GM23338 (cell line): ENCODE measurements around the gene ZMAT5. TPM values are rescaled to one million over a fixed set of nuclear protein-coding genes. Genes with fewer than 3 reads are reported as not detected.

Source experiments
- ATAC-seq: fragments of 200-7000 bp; cut with Tn5 transposase; 3 replicates; pipeline ENCODE4 v1.9.1; 2020
- DNase-seq: peaks from one replicate; pipeline ENCODE4 v3.0.0-alpha.2; 2015; ENCODE audit warnings: low spot score
- H2AFZ ChIP-seq: fragments of 200-600 bp; sonication (generic); 2 replicates; pipeline ENCODE4 v1.8.0; 2016; ENCODE audit warnings: antibody characterized with exemption, mild to moderate bottlenecking, moderate library complexity
- H3F3A ChIP-seq: fragments of 200-600 bp; sonication (generic); replicated peaks from 2 replicates; pipeline ENCODE4 v1.8.0; 2017; ENCODE audit warnings: antibody characterized with exemption, mixed run types, low read depth
- H3K27ac ChIP-seq: fragments of 200-600 bp; sonication (generic); 2 replicates; pipeline ENCODE4 v1.6.1; 2016; ENCODE audit warnings: low read depth
- H3K27me3 ChIP-seq: fragments of 200-600 bp; sonication (generic); 2 replicates; pipeline ENCODE4 v1.8.0; 2016; ENCODE audit warnings: mild to moderate bottlenecking, mixed run types, moderate library complexity; ENCODE audit not compliant: insufficient read depth
- H3K36me3 ChIP-seq: fragments of 200-600 bp; sonication (generic); 2 replicates; pipeline ENCODE4 v1.8.0; 2016; ENCODE audit warnings: mild to moderate bottlenecking; ENCODE audit not compliant: insufficient read depth
- H3K4me1 ChIP-seq: fragments of 200-600 bp; sonication (generic); 2 replicates; pipeline ENCODE4 v1.8.0; 2016; ENCODE audit warnings: mild to moderate bottlenecking, moderate library complexity; ENCODE audit not compliant: insufficient read depth
- H3K4me2 ChIP-seq: fragments of 200-600 bp; sonication (generic); 2 replicates; pipeline ENCODE4 v1.7.1; 2017; ENCODE audit warnings: mixed run types
- H3K4me3 ChIP-seq: fragments of 200-600 bp; sonication (generic); 2 replicates; pipeline ENCODE4 v1.6.1; 2016; ENCODE audit warnings: mixed run types
- H3K79me2 ChIP-seq: fragments of 200-600 bp; sonication (generic); replicated peaks from 2 replicates; pipeline ENCODE4 v1.8.0; 2017; ENCODE audit warnings: mild to moderate bottlenecking; ENCODE audit not compliant: insufficient read depth
- H3K9me2 ChIP-seq: fragments of 200-600 bp; sonication (generic); 2 replicates; pipeline ENCODE4 v1.8.0; 2017; ENCODE audit not compliant: insufficient read depth
- H4K20me1 ChIP-seq: fragments of 200-600 bp; sonication (generic); replicated peaks from 2 replicates; pipeline ENCODE4 v1.8.0; 2017; ENCODE audit warnings: mild to moderate bottlenecking; ENCODE audit not compliant: insufficient read depth
- H3K27ac Mint-ChIP-seq: 2 replicates; pipeline ENCODE4 v1.8.0; 2020; ENCODE audit warnings: inconsistent platforms, mild to moderate bottlenecking, moderate library complexity, mixed read lengths
- H3K27me3 Mint-ChIP-seq: 3 replicates; pipeline ENCODE4 v1.8.0; 2022; ENCODE audit warnings: low read depth, mild to moderate bottlenecking, moderate library complexity, mixed read lengths, inconsistent platforms; ENCODE audit not compliant: insufficient read depth, poor library complexity
- H3K36me3 Mint-ChIP-seq: 3 replicates; pipeline ENCODE4 v1.8.0; 2021; ENCODE audit warnings: low read depth, mild to moderate bottlenecking, inconsistent platforms, moderate library complexity, mixed read lengths
- H3K4me1 Mint-ChIP-seq: 3 replicates; pipeline ENCODE4 v1.8.0; 2020; ENCODE audit warnings: mild to moderate bottlenecking, inconsistent platforms, mixed read lengths
- H3K4me3 Mint-ChIP-seq: 3 replicates; pipeline ENCODE4 v1.8.0; 2021; ENCODE audit warnings: moderate library complexity, mild to moderate bottlenecking, inconsistent platforms, mixed read lengths
- H3K9me3 Mint-ChIP-seq: 3 replicates; pipeline ENCODE4 v1.8.0; 2020; ENCODE audit warnings: moderate library complexity, mild to moderate bottlenecking, inconsistent platforms, mixed read lengths
- CREB1 ChIP-seq: fragments of 250-450 bp; sonication (Bioruptor Pico); IDR thresholded peaks from 2 replicates; pipeline ENCODE4 v1.5.0; 2020; ENCODE audit warnings: low read depth, mild to moderate bottlenecking, moderate library complexity
- POLR2AphosphoS5 ChIP-seq: IDR thresholded peaks from 2 replicates; pipeline ENCODE4 v1.6.1; 2016; ENCODE audit warnings: antibody characterized with exemption, low read depth
- ZNF114 ChIP-seq: fragments of 250-450 bp; sonication (Bioruptor Pico); IDR thresholded peaks from 2 replicates; pipeline ENCODE4 v1.5.0; 2020; ENCODE audit warnings: mild to moderate bottlenecking, moderate library complexity
- polyA plus RNA-seq: library from polyadenylated mRNA; unstranded; fragments of >200 nt; fragmentation: Nextera tagmentation; extraction: Ambion mirVana; gene quantifications from 2 replicates; pipeline ENCODE4 v1.2.1, GENCODE V29; 2016
- total RNA-seq: library from RNA; depleted of rRNA; stranded (reverse); fragments of >200 nt; shearing (Covaris generic); gene quantifications from 2 replicates; pipeline ENCODE4 v1.2.3, GENCODE V29; 2014
- TF ChIP-seq, protein P1 (sequence below): fragments of 250-450 bp; sonication (Bioruptor Pico); IDR thresholded peaks from 2 replicates; pipeline ENCODE4 v1.5.0; 2020; ENCODE audit warnings: mild to moderate bottlenecking, moderate library complexity
- TF ChIP-seq, protein P2 (sequence below), 2 experiments: fragments of 200-600 bp in 1 of 2; sonication (generic) in 1 of 2; conservative IDR thresholded peaks; 2 replicates each; pipeline versions ENCODE4 v1.5.1 to v1.6.1; 2016 to 2017; ENCODE audit warnings: antibody characterized with exemption in 2 of 2, low read depth in 2 of 2, mild to moderate bottlenecking in 2 of 2, moderate library complexity in 1 of 2

ZMAT5 gene
- total and polyA plus RNA-seq, 2 experiments from 2014 or later, result 14.6 to 25.4 TPM

DNA sequence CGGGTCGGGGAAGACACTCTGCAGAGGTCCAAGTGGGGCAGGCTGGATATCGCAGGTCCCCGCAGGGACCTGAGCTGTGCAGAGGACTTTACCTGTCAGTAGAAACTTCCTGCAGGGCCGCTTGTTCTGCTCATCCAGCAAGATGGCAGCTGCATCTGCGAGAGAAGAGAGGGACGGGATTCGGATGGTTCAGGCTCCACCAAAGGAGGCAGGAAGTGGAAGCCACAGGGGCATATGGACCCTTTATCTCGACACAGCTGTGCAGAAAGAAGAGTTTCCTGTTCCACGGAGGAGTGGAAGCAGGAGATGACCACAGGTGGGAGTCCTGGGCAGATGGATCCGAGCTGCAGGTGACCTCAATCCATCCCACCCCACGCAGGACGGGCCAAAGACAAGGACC is 24.5 kb downstream of the ZMAT5 start (continued):
- TF ChIP-seq, protein P1, sequence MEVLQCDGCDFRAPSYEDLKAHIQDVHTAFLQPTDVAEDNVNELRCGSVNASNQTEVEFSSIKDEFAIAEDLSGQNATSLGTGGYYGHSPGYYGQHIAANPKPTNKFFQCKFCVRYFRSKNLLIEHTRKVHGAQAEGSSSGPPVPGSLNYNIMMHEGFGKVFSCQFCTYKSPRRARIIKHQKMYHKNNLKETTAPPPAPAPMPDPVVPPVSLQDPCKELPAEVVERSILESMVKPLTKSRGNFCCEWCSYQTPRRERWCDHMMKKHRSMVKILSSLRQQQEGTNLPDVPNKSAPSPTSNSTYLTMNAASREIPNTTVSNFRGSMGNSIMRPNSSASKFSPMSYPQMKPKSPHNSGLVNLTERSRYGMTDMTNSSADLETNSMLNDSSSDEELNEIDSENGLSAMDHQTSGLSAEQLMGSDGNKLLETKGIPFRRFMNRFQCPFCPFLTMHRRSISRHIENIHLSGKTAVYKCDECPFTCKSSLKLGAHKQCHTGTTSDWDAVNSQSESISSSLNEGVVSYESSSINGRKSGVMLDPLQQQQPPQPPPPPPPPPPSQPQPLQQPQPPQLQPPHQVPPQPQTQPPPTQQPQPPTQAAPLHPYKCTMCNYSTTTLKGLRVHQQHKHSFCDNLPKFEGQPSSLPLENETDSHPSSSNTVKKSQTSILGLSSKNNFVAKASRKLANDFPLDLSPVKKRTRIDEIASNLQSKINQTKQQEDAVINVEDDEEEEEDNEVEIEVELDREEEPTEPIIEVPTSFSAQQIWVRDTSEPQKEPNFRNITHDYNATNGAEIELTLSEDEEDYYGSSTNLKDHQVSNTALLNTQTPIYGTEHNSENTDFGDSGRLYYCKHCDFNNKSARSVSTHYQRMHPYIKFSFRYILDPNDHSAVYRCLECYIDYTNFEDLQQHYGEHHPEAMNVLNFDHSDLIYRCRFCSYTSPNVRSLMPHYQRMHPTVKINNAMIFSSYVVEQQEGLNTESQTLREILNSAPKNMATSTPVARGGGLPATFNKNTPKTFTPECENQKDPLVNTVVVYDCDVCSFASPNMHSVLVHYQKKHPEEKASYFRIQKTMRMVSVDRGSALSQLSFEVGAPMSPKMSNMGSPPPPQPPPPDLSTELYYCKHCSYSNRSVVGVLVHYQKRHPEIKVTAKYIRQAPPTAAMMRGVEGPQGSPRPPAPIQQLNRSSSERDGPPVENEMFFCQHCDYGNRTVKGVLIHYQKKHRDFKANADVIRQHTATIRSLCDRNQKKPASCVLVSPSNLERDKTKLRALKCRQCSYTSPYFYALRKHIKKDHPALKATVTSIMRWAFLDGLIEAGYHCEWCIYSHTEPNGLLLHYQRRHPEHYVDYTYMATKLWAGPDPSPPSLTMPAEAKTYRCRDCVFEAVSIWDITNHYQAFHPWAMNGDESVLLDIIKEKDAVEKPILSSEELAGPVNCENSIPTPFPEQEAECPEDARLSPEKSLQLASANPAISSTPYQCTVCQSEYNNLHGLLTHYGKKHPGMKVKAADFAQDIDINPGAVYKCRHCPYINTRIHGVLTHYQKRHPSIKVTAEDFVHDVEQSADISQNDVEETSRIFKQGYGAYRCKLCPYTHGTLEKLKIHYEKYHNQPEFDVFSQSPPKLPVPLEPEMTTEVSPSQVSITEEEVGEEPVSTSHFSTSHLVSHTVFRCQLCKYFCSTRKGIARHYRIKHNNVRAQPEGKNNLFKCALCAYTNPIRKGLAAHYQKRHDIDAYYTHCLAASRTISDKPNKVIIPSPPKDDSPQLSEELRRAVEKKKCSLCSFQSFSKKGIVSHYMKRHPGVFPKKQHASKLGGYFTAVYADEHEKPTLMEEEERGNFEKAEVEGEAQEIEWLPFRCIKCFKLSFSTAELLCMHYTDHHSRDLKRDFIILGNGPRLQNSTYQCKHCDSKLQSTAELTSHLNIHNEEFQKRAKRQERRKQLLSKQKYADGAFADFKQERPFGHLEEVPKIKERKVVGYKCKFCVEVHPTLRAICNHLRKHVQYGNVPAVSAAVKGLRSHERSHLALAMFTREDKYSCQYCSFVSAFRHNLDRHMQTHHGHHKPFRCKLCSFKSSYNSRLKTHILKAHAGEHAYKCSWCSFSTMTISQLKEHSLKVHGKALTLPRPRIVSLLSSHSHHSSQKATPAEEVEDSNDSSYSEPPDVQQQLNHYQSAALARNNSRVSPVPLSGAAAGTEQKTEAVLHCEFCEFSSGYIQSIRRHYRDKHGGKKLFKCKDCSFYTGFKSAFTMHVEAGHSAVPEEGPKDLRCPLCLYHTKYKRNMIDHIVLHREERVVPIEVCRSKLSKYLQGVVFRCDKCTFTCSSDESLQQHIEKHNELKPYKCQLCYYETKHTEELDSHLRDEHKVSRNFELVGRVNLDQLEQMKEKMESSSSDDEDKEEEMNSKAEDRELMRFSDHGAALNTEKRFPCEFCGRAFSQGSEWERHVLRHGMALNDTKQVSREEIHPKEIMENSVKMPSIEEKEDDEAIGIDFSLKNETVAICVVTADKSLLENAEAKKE (CRISPR knock-in tag), result no peak
- TF ChIP-seq, protein P2, sequence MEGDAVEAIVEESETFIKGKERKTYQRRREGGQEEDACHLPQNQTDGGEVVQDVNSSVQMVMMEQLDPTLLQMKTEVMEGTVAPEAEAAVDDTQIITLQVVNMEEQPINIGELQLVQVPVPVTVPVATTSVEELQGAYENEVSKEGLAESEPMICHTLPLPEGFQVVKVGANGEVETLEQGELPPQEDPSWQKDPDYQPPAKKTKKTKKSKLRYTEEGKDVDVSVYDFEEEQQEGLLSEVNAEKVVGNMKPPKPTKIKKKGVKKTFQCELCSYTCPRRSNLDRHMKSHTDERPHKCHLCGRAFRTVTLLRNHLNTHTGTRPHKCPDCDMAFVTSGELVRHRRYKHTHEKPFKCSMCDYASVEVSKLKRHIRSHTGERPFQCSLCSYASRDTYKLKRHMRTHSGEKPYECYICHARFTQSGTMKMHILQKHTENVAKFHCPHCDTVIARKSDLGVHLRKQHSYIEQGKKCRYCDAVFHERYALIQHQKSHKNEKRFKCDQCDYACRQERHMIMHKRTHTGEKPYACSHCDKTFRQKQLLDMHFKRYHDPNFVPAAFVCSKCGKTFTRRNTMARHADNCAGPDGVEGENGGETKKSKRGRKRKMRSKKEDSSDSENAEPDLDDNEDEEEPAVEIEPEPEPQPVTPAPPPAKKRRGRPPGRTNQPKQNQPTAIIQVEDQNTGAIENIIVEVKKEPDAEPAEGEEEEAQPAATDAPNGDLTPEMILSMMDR (conservative IDR thresholded peaks at IDR 0.05; ENCODE audit: low read depth in 2 of 2), result no peak
- no peak for TF ChIP-seq CREB1
- TF ChIP-seq ZNF114 (CRISPR knock-in tag), result no peak

DNA sequence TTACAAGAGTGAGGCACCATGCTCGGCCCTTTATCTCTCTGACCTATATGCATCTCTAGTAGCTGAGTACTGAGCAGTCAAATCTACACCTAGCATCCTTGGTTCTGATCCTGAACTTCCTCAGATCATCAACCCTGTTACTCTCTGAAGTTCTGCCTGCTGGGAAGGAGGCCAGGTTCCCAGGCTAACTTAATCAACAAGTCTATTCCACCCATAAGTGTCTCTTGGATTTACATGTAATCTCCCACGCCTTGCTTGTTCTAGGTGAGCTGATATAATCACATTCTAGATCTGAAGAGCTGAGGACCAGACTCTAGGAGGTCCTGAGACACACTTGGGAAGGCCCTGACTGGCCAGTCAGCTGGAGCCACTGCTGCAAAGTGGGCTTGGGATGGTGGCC is 24.9 kb downstream of the ZMAT5 start:
- H3K36me3 ChIP-seq, result no peaks in the 10 kb centered on the region
- Mint-ChIP-seq H3K4me3 (no peak overlapping the region), H3K27ac (no peak overlapping the region)
- TF ChIP-seq CREB1 (no peak), POLR2AphosphoS5 (no peak)
- TF ChIP-seq, protein P1 (CRISPR knock-in tag), result no peak

More for the DNA sequence above, 24.9 kb downstream of the ZMAT5 start:
- no peaks in the 10 kb centered on the region for H3F3A ChIP-seq
- no peaks in the 10 kb centered on the region for H3K79me2 ChIP-seq
- Mint-ChIP-seq H3K9me3 (peaks cover 2% of the 10 kb centered on the region; the same call in 1 of the 3 replicates), H3K27me3 (peaks cover 7% of the 10 kb centered on the region), H3K36me3 (peaks cover 6% of the 10 kb centered on the region; the same call in 1 of the 3 replicates), H3K4me1 (peaks cover 5% of the 10 kb centered on the region; the same call in 1 of the 3 replicates)
- H4K20me1 ChIP-seq, result no peaks in the 10 kb centered on the region
- H3K4me1 ChIP-seq, result no peaks in the 10 kb centered on the region
- H2AFZ ChIP-seq, result no peak overlapping the region
- DNase-seq (no peak), ATAC-seq (no peak)
- no peaks in the 10 kb centered on the region for H3K27me3 ChIP-seq
- no peak overlapping the region for H3K4me3 ChIP-seq
- no peaks in the 10 kb centered on the region for H3K9me2 ChIP-seq
- H3K27ac ChIP-seq, result no peak overlapping the region
- H3K4me2 ChIP-seq, result no peak overlapping the region
